ENCODE measurements around the gene IER2.

- no peak for TF ChIP-seq CTCF (IDR thresholded peaks at IDR 0.05)
- no peak for TF ChIP-seq POLR2A (IDR thresholded peaks at IDR 0.05)
Measured at GRCh38 chr19:13122980-13123957, 26.9 kb upstream of the IER2 start.

All from heart left ventricle (tissue), 13 donors.